ENCODE measurements around the gene SYT6.

DNA sequence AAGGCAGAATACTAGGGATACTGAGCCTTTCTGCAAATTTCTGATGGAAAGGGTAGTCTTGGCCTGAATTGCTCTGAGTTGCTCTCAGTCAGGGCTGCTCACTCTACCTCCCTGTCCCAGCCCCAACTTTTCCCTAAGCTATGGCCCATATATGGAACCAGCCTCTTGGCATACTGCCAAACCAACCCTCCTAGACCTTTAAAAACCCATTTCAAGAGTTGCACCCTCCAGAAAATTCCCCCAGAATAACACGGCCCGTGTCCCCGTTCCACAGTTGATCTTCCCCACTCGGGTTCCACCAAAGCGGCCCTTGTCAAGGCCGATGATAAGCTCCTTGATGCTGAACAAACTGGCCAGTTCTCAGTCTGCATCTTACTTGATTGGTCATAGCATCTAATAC, 25.4 kb downstream of the SYT6 start:
- TF ChIP-seq, protein P1, sequence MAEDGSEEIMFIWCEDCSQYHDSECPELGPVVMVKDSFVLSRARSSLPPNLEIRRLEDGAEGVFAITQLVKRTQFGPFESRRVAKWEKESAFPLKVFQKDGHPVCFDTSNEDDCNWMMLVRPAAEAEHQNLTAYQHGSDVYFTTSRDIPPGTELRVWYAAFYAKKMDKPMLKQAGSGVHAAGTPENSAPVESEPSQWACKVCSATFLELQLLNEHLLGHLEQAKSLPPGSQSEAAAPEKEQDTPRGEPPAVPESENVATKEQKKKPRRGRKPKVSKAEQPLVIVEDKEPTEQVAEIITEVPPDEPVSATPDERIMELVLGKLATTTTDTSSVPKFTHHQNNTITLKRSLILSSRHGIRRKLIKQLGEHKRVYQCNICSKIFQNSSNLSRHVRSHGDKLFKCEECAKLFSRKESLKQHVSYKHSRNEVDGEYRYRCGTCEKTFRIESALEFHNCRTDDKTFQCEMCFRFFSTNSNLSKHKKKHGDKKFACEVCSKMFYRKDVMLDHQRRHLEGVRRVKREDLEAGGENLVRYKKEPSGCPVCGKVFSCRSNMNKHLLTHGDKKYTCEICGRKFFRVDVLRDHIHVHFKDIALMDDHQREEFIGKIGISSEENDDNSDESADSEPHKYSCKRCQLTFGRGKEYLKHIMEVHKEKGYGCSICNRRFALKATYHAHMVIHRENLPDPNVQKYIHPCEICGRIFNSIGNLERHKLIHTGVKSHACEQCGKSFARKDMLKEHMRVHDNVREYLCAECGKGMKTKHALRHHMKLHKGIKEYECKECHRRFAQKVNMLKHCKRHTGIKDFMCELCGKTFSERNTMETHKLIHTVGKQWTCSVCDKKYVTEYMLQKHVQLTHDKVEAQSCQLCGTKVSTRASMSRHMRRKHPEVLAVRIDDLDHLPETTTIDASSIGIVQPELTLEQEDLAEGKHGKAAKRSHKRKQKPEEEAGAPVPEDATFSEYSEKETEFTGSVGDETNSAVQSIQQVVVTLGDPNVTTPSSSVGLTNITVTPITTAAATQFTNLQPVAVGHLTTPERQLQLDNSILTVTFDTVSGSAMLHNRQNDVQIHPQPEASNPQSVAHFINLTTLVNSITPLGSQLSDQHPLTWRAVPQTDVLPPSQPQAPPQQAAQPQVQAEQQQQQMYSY (CRISPR knock-in tag; IDR thresholded peaks at IDR 0.05), result no peak
- TF ChIP-seq, protein P2, sequence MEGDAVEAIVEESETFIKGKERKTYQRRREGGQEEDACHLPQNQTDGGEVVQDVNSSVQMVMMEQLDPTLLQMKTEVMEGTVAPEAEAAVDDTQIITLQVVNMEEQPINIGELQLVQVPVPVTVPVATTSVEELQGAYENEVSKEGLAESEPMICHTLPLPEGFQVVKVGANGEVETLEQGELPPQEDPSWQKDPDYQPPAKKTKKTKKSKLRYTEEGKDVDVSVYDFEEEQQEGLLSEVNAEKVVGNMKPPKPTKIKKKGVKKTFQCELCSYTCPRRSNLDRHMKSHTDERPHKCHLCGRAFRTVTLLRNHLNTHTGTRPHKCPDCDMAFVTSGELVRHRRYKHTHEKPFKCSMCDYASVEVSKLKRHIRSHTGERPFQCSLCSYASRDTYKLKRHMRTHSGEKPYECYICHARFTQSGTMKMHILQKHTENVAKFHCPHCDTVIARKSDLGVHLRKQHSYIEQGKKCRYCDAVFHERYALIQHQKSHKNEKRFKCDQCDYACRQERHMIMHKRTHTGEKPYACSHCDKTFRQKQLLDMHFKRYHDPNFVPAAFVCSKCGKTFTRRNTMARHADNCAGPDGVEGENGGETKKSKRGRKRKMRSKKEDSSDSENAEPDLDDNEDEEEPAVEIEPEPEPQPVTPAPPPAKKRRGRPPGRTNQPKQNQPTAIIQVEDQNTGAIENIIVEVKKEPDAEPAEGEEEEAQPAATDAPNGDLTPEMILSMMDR (IDR thresholded peaks at IDR 0.05 in 2 of 3, conservative IDR thresholded peaks at IDR 0.05 in 1 of 3; ENCODE audit: control insufficient read depth in 2 of 3, extremely low read depth in 1 of 3, insufficient read depth in 1 of 3, low read depth in 3 of 3, low read length in 3 of 3), result no peak

All from GM12878 (cell line).